ENCODE data around the gene MT3.
"Not testable (repeated sequence)": the region's sequence is repeated elsewhere in the genome, so short reads cannot be mapped to it uniquely, and the experiment has no call there.

Gene MT3

DNA sequence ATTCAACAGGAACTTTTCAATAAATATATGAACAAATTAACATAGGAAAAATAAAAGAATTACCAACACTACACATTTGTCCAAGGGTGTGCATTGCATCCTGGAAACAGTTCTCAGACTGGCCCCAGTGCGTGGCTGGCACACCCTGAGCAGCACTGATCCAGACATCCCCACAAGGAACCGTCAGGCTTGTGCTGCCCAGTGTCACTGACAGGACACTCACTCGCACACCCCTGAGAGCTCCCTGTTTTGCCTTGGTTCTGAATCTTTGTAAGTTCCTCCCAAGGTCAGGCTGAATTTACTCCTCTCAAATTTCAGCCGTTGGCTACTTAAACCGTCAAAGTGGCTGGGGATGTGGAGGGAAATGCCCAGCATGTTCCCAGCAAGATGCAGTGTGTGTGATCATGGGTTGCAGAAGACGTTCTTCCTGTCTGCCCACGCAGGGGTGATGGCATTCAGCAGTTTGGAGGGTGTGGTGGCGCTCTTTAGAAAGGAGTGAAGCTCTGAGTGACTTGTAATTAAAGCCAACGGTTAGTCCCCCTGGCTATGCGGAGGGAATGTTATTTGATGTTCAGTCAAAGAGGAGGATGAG lies 20.8 kb downstream of the MT3 start:
- peak; percentile 67 to 69 for DNase-seq

DNA sequence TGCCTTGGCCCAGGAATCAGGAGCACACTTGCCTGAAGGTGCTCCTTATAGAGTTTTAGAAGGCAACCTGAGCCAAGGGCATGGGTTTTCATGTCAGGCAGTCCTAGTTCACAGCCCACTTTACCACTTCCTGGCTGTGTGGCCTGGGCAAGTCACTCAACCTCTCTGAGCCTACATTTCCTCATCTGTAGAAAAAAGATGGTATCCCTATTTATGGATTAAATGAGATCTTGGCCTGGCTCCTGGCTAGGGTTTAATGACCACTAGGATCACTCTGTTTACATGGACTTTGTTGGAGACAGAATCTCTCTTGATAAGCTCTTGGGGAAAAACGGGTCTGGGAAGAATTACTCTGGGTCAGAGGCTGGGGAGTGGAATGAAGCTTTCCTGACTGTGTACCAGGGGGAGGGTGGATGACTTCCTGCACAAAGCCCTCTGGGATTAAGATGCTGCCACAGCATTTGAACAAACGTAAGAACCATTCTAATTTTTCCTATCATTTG lies 21.3 kb downstream of the MT3 start:
- no peak for DNase-seq

DNA sequence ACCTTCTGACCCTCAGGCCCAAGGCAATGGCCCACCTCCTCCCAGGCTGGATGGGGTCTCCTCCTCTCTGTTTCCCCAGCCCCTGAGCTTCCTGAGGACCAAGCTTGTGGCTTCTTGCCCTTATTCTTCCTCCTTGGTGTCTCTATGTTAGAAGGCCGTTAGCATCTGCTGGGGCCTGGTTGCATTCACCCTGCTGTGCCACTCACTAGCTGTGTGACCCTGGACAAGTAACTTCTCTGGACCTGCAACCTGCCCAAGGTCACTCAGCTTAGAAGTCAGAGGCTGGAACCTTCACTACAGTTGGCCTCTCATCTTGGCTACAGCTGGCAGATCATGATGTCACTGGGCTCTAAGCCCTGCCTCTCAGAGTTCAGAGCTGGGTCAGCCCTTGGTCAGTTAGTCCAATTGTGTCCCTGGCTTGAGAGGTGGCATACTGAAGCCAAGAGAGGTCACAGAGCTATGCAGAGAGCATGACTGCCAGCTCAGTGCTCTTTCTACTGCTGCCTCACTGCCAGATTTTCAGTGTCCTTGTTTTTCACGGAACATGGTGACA lies 22.0 kb downstream of the MT3 start:
- no peak for DNase-seq

DNA sequence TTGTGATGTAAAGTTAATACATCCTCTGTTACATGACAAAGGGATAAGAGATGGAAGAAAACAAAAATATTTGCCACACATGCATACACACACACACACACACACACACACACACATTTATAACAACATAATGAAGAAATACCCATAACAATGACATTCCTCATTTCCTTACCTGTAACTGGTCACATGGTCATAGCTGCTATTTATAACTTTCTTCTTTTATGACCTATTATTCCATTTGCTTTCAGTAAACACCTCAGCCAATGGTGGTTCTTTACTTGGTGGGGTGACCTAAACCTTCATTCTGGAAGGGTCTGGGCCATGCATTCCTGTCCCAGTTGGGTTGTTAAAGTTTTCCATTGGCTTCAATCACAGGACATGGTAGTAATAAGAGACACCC lies 24.4 kb downstream of the MT3 start:
- DNase-seq: no peak

DNA sequence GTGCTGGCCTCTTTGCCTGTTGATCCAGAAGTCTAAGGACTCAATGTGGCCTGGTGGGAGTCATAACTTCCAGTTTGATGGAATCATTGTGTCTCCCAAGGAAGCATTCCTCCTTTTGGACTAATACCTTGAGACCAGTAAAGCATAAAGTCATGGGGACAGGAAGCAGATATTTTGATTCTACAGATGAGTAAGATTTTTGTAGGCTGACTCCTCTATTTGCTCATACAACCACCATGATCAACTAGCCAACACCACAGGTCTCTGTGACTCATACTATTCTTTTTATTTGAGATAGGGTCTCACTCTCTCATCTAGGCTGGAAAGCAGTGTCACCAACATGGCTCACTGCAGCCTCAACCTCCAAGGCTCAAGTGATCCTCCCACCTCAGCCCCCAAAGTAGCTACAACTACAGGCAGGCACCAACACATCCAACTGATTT lies 25.2 kb downstream of the MT3 start:
- DNase-seq: no peak

DNA sequence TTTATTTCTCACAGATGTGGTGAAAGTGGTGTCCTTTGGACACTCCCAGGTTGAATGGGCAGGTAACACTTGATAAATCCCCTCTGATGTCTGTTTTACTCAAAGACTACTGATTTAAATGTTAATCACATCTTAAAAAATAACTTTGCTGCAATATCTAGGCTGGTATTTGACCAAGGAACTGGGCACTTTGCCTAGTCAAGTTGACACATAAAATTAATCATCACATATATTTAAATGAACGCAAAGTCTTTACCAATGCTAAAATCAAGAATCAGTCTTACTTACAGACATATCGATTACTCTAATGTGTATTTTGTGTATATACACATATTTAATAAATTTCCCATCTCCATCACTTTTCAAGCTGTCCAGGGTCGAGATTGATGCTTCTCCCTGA lies 26.0 kb downstream of the MT3 start:
- DNase-seq: no peak

DNA sequence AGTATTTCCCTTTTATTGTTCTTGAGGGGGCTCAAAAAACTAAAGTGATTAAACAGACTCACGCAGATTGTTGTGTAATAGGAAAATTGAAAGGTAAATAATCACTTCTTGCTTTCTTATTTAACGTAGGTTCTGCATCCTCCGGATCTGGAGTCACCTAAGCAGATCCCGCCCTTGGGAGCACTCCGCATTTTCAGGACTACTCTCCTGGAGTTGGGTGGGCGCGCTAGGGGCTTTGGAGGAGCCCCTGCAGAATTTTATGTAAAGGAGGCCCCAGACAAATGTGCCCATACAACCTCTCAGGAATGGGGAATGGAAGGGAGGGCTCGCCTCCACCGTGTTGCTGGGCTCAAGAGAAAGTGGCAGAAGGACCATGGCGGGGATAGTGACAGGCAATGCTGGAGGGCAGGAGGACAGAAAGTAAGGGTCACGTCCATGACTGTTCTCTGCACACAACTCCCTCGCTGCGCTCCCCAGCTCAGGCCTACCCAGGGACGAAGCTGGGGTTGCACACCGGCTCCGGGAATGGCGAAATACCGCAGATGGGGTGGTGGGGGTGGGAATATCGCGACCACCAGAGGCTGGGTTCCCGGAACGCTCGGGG lies 27.4 kb downstream of the MT3 start:
- DNase-seq: no peak

DNA sequence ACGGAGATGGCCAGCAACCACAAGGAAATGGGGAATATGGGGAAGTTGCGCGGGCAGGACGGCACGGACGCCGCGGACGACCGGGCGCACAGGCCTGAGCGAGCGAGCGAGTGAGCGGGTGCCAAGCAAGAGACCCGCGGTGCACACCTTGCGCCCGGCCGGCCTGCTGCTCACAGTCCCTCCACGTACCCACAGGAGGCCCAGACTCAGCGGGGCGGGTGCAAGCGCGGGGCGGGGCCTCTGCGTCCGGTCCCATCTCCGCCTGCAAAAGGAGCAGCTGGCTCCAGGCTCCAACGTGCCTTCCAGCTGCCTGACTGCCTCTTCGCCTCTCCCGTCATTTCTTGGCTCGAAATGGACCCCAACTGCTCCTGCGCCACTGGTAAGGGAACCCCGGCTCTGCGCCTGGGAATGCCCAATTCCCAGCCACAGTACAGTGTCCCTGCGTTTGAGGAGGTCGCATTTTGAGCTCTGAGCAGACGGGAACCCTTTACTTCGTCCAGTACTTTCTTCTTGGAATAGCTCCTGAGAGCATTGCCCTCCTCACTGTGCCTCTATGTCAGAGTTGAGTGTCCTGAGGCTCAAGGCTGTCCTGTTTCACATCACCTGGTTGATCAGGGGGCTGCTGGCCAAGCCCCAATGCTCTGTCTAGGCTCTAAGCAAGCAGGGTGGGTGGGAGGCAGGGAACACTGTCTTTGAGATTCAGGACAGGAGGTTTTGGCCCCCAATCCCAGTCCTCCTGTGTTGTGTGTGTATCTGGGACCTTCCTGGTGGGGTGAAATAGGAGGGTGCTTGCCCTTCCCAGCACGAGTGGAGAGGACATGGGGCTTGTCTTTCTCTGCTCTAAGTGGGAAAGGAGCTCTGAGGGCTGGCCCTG lies 28.1 kb downstream of the MT3 start:
- peak in 1 of 2 donors; percentile 39 for DNase-seq

DNA sequence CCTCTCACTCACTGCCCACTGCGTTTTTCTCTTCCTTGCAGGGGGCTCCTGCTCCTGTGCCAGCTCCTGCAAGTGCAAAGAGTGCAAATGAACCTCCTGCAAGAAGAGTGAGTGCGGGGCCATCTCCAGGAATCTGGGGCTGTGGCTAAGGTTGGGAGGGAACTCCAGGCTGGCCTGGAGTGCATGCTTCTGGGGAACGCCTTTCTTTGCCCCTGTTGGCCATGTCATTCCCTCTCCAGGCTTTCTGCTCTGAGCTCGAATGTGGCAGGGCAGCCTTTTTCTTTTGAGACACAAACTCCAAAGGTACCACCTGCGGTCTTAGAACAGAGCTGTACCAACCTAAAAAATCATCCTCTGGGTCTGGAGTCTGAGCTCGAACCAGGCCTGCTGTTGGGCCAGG lies 28.8 kb downstream of the MT3 start:
- DNase-seq: no peak

DNA sequence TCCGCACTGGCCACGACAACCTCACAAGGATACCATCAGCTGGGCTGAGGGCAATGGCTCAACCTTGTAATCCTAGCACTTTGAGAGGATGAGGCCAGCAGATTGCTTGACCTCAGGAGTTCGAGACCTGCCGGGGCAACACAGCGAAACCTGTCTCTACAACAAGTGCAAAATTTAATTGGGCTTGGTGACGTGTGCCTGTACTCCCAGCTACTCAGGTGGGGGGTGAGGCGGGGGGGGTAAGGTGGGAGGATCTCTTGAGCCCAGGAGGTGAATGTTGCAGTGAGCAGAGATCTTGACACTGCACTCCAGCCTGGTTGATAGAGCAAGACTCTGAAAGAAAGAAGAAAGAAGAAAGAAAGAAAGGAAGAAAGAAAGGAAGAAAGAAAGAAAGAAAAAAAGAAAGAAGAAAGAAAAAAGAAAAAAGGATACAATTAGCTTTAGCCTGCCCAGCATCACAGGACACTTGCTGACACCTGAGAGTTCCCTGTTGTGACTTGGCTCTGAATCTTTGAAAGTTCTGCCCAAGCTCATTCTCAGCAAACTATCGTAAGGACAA lies 31.1 kb downstream of the MT3 start:
- no peak for DNase-seq

DNA sequence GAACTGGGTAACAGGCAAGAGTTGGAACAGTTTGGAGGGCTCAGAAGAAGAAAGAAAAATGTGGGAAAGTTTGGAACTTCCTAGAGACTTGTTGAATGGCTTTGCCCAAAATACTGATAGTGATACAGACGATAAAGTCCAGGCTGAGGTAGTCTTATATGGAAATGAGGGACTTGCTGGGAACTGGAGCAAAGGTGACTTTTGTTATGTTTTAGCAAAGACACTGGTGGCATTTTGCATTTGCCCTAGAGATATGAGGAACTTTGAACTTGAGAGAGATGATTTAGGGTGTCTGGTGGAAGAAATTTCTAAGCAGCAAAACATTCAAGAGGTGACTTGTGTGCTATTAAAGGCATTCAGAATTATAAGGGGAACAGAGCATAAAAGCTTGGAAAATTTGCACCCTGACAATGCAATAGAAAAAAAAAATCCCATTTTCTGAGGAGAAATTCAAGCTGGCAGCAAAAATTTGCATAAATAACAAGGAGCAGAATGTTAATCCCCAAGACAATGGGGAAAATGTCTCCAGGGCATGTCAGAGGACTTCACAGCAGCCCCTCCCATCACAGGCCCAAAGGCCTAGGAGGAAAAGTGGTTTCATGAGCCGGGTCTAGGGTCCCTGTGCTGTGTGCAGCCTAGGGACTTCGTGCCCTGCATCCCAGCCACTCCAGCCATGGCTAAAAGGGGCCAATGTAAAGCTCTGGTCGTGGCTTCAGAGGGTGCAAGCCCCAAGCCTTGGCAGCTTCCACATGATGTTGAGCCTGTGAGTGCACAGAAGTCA lies 32.5 kb downstream of the MT3 start:
- DNase-seq: not testable (repeated sequence)

DNA sequence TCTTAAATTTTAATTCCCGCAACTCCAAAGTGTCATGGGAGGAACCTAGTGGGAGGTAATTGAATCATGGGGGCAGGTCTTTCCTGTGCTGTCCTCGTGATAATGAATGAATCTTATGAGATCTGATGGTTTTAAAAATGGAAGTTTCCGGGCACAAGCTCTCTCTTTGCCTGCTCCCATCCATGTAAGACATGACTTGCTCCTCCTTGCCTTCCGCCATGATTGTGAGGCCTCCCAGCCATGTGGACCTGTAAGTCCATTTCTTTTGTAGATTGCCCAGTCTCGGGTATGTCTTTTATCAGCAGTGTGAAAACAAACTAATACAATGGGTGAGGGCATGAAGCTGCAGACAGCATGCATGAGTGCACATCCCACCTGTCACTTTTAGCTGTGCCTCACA lies 33.9 kb downstream of the MT3 start:
- DNase-seq: not testable (repeated sequence)

DNA sequence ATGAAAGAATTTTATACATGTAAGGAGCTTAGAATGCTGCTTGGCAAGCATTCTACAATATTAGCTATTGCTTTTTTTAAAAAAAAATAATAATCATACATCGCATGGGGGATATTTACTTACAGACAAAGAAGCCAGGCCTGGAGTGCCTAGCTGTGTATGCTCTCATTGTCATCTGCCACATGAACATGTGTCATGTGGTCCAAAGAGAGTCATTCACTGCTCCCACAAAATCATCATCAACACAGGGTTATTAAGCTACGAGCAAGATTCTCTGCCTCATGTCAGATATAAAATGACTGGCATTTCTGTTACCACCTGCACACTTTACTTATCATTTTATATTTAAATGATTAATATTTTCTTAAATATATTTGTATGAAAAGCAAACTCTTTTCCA lies 34.3 kb downstream of the MT3 start:
- DNase-seq: no peak

DNA sequence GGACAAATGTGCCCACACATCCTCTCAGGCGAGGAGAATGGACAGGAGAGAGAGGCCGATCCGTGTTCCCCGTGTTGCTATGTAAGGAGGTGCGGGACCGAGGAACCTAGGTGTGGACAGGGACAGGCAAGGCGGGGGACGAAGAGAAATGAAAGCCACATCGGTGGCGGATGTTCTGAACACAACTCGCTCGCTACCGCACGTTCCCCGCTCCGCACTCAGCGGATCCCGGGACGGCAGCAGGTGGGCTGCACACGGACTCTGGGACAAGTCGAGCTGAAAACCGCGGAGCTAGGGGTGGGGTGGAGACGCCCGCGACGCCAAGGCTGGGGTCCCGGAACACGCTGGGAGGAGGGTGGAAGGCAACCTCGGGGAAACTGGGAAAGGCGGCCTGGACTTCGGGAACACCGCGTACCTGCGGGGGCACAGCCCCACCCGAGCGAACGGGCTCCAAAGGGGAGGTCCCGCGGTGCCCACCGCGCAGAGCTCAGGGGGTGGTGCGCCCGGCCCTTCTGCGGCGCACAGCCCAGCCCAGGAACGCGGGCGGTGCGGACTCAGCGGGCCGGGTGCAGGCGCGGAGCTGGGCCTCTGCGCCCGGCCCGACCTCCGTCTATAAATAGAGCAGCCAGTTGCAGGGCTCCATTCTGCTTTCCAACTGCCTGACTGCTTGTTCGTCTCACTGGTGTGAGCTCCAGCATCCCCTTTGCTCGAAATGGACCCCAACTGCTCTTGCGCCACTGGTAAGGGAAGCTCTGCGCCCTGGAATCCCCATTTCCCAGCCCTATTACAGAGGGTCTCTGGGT lies 36.0 kb downstream of the MT3 start, which contains the start of gene MT1E:
Gene MT1E (plus strand): TSS at position 642 of the 803 bp plus-strand sequence. CDS start 71 bp downstream, at position 713.
- peak in 1 of 2 donors; percentile 26 for DNase-seq

DNA sequence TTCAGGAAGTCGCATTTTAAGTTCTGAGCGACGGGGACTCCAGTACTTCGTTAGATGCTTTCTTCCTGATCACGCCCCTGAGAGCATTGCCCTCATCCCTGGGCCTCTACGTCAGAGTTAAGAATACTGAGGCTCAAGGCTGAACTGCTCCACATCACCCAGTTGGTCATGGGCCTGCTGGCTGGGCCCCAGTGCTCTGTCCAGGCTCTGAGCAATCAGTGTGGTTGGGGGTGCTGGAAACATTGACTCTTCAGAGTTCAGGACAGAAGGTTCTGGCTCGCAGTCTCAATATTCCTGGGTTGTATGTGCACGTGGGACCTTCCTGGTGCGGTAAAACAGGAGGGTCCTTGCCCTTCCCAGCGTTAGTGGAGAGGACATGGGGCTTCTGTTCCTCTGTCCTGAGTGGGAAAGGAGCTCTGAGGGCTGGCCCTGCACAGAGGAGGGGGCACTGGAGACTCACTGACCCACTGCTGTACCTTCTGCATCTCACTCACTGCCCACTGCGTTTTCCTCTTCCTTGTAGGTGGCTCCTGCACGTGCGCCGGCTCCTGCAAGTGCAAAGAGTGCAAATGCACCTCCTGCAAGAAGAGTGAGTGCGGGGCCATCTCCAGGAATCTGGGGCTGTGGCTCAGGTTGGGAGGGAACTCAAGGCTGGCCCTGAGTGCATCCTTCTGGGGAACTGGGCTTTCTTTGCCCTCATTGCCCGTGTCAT lies 36.8 kb downstream of the MT3 start:
- DNase-seq: no peak

DNA sequence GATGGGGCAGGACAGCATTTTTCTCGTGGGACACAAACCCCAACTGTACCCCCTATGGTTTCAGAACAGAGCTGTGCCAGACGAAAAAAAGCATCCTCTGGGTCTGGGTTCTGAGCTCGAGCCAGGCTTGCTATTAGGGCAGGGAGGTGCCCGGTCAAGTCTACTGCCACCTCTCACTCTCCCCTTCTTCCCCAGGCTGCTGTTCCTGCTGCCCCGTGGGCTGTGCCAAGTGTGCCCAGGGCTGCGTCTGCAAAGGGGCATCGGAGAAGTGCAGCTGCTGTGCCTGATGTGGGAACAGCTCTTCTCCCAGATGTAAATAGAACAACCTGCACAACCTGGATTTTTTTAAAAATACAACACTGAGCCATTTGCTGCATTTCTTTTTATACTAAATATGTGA lies 37.4 kb downstream of the MT3 start:
- no peak for DNase-seq

DNA sequence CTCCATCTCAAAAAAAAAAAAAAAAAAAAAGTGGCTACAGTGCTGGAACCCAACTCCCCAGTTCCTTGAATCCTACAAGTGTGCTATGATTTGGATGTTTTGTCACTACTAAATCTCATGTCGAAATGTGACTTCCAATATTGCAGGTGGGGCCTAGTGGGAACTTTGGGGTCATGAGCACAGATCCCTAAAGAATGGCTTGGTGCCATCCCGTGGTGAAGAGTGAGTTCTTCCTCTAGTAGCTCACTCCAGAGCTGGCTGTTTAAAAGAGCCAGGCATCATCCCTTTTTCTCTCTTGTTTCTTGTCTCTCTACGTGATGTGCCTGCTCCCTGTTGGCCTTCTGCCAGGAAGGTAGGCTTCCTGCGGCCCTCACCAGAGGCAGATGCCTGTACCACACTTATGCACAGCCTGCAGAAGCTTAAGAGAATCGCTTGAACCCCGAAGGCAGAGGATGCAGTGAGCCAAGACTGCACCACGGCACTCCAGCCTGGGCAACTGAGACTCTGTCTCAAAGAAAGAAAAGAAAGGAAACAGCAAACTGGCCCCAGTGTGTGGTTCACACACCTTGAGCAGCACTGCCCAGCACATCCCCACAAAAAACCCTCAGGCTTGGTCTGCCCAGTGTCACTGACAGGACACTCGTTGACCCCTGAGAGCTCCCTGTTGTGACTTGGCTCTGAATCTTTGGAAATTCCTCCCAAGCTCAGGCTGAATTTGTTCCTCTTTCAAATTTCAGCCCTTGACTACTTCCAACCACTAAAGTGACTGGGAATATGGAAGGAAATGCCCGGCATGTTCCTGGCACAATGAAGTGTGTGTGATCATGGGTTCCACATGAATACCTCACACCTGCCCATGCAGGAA lies 39.4 kb downstream of the MT3 start:
- no peak for DNase-seq

DNA sequence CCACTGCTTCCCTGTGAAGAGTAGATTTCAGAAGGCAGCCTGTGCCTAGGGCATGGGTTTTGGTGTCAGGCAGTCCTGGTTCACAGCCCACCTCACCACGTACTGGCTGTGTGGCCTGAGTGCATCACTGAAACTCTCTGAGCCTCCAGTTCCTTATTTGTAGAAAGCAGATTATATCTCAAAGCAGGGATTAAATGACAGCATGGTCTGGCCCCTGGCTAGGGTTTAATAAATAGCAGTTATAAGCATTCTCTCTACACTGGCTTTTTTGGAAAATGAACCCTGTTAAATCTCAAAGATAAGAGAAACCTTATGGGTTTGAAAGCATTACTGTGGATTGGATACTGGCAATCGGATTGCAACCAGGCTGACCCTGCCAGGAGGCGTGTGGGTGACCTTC lies 40.2 kb downstream of the MT3 start:
- DNase-seq: no peak

DNA sequence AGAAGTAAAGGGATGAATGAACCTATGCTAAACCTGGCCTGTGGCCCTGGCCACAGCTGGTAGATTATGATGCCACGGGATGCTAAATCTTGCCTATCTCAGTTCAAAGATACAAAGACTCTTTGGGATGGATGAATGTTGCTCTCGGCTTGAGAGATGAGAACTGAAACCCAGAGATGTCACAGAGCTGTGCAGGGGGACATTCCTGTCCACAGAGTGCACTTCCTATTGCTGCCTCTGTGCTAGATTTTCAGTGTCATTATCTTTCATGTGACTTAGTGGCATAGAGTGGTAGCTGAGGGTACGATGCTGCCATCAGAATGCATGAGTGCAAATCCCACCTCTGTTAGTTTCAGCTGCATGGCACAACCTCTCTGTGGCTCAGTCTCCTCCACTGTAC lies 40.8 kb downstream of the MT3 start:
- no peak for DNase-seq

DNA sequence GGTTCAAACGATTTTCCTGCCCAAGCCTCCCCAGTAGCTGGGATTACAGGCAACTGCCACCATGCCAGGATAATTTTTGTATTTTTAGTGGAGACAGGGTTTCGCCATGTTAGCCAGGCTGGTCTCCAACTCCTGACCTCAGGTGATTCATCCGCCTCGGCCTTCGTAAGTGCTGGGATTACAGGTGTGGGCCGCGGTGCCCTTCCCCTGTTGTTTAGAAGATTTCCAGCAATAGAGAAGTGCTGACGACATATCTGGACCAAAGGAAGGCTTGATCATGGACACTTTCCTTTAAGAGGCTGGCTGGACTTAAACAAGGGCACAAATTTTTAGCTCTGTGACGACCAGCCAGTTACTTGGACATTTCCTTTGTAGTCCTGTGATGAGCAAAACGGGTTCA lies 41.9 kb downstream of the MT3 start:
- no peak for DNase-seq
